Measurements from ENCODE around the gene CYP2W1.
"Not testable (repeated sequence)": the region's sequence is repeated elsewhere in the genome, so short reads cannot be mapped to it uniquely, and the experiment has no call there.

CYP2W1 gene

GRCh38 chr7:957418-958220 lies 25.4 kb upstream of the CYP2W1 start:
- Histone ChIP-seq H3K9me3 (ENCODE audit: control insufficient read depth, low read length) (no peaks in the 10 kb centered on the region), H3K27ac (no peak overlapping the region), H3K4me1 (peaks cover 28% of the 10 kb centered on the region), H3K79me2 (peaks cover 20% of the 10 kb centered on the region), H3K36me3 (ENCODE audit: control insufficient read depth, insufficient read depth, low read length) (no peaks in the 10 kb centered on the region), H3K4me3 (ENCODE audit: low read depth, low read length) (no peak overlapping the region), H3K9ac (no peak overlapping the region), H3K4me2 (ENCODE audit: low read length) (no peak overlapping the region), H2AFZ (no peak overlapping the region), H3K27me3 (ENCODE audit: control insufficient read depth, insufficient read depth, low read length) (no peaks in the 10 kb centered on the region)
- TF ChIP-seq CTCF (IDR thresholded peaks at IDR 0.05), result no peak

DNA sequence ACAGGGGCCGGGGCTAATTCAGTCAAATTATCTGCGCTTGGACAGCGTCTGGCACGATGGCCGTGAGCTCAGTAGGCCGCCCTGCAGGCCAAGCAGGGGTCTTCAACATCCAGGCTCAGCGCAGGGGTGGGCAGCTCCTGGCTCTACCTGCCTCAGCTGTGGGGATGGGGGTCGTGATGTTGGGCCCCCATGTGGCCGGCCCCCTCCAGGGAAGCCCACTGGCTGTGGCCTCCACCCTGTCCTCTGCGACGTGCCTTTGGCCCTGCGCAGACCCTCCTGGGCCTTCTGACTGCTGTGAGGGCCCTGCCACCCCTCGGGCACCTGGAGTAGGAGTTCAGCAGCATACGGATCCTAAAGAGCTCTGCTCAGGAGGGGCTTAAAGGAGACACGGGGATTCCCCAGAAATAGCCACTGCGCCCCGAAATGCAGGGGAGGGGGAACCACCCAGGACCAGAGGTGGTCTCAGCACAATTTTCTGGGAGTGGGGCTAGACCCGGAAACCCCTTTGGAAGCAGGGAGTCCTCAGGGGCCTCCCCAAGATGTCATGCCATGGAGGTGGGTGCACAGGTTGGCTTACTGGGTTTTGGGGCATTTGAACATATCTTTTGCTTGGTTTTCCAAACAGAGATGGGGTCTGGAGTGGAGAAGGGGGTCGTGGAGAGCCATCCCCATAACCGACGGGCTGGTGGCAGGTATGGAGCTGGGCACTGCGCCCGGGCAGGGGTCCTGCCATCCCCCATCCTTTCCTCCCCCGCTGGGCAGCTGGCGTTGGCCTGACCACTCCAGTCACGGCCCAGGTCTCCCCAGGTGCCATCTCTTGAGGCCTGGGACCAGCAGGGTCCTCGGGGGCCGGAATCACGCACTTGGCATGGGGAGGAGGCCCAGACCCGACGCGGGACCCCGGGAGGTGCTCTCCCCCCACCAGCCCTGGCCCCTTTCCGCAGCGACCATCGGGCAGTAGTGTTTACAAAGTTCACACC lies 24.5 kb upstream of the CYP2W1 start:
- H3K79me2 ChIP-seq, result peaks cover 19% of the 10 kb centered on the region
- TF ChIP-seq CTCF (IDR thresholded peaks at IDR 0.05), result no peak
- H3K4me2 ChIP-seq (ENCODE audit: low read length), result no peak overlapping the region
- no peak overlapping the region for H3K27ac ChIP-seq
- H3K36me3 ChIP-seq (ENCODE audit: control insufficient read depth, insufficient read depth, low read length), result no peaks in the 10 kb centered on the region
- H3K9me3 ChIP-seq (ENCODE audit: control insufficient read depth, low read length), result no peaks in the 10 kb centered on the region
- no peaks in the 10 kb centered on the region for H3K27me3 ChIP-seq (ENCODE audit: control insufficient read depth, insufficient read depth, low read length)
- peaks cover 20% of the 10 kb centered on the region for H3K4me1 ChIP-seq
- no peak overlapping the region for H3K9ac ChIP-seq
- H2AFZ ChIP-seq, result no peak overlapping the region
- no peak overlapping the region for H3K4me3 ChIP-seq (ENCODE audit: low read depth, low read length)

GRCh38 chr7:959271-959670 lies 23.7 kb upstream of the CYP2W1 start:
- Histone ChIP-seq H3K36me3 (ENCODE audit: control insufficient read depth, insufficient read depth, low read length) (no peaks in the 10 kb centered on the region), H3K4me1 (peaks cover 21% of the 10 kb centered on the region), H2AFZ (no peak overlapping the region), H3K27ac (no peak overlapping the region), H3K27me3 (ENCODE audit: control insufficient read depth, insufficient read depth, low read length) (no peaks in the 10 kb centered on the region), H3K4me3 (ENCODE audit: low read depth, low read length) (no peak overlapping the region), H3K9me3 (ENCODE audit: control insufficient read depth, low read length) (no peaks in the 10 kb centered on the region), H3K9ac (no peak overlapping the region), H3K4me2 (ENCODE audit: low read length) (no peak overlapping the region), H3K79me2 (peaks cover 22% of the 10 kb centered on the region)
- no peak for TF ChIP-seq CTCF (IDR thresholded peaks at IDR 0.05)

- Histone ChIP-seq H3K4me1 (peaks cover 21% of the 10 kb centered on the region), H3K79me2 (peaks cover 22% of the 10 kb centered on the region)
- H3K9me3 ChIP-seq (ENCODE audit: control insufficient read depth, low read length); H3K4me2 ChIP-seq (ENCODE audit: low read length); H3K4me3 ChIP-seq (ENCODE audit: low read depth, low read length); H2AFZ ChIP-seq; H3K36me3 ChIP-seq (ENCODE audit: control insufficient read depth, insufficient read depth, low read length); H3K27me3 ChIP-seq (ENCODE audit: control insufficient read depth, insufficient read depth, low read length); H3K9ac ChIP-seq; H3K27ac ChIP-seq: not testable (repeated sequence)
Measured at GRCh38 chr7:959740-960139, 23.2 kb upstream of the CYP2W1 start.

GRCh38 chr7:960269-960871 lies 22.6 kb upstream of the CYP2W1 start:
- Histone ChIP-seq H3K4me2 (ENCODE audit: low read length) (no peak overlapping the region), H3K9me3 (ENCODE audit: control insufficient read depth, low read length) (no peaks in the 10 kb centered on the region), H3K4me3 (ENCODE audit: low read depth, low read length) (no peak overlapping the region), H2AFZ (no peak overlapping the region), H3K36me3 (ENCODE audit: control insufficient read depth, insufficient read depth, low read length) (no peaks in the 10 kb centered on the region), H3K4me1 (peaks cover 21% of the 10 kb centered on the region), H3K27ac (peak overlapping the region; percentile 78), H3K79me2 (peaks cover 22% of the 10 kb centered on the region), H3K9ac (no peak overlapping the region), H3K27me3 (ENCODE audit: control insufficient read depth, insufficient read depth, low read length) (no peaks in the 10 kb centered on the region)
- TF ChIP-seq CTCF (IDR thresholded peaks at IDR 0.05), result no peak

DNA sequence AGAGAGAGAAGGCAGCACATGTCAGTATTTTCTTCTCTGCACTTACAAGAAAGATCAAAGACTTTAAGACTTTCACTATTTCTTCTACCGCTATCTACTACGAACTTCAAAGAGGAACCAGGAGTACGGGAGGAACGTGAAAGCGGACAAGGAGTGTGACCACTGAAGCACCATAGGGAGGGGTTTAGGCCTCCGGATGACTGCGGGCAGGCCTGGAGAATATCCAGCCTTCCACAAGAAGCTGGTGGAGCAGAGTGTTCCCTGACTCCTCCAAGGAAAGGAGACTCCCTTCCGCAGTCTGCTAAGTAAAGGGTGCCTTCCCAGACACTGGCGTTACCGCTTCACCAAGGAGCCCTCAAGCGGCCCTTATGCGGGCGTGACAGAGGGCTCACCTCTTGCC lies 22.0 kb upstream of the CYP2W1 start:
- H3K79me2 ChIP-seq, result peaks cover 22% of the 10 kb centered on the region
- H3K9me3 ChIP-seq (ENCODE audit: control insufficient read depth, low read length); H3K4me3 ChIP-seq (ENCODE audit: low read depth, low read length); H3K9ac ChIP-seq; H3K27me3 ChIP-seq (ENCODE audit: control insufficient read depth, insufficient read depth, low read length); H3K36me3 ChIP-seq (ENCODE audit: control insufficient read depth, insufficient read depth, low read length): not testable (repeated sequence)
- peaks cover 21% of the 10 kb centered on the region for H3K4me1 ChIP-seq
- peak overlapping the region; percentile 78 for H3K27ac ChIP-seq
- peak overlapping the region; percentile 16 for H2AFZ ChIP-seq
- H3K4me2 ChIP-seq (ENCODE audit: low read length), result peak overlapping the region; percentile 20
